GM12891 (cell line): Measurements from ENCODE around the gene RHOBTB3.

Experiments used
- PAX5 ChIP-seq: IDR thresholded peaks from 2 replicates; pipeline ENCODE4 v1.6.1; 2011; ENCODE audit warnings: low read length, moderate library complexity, mild to moderate bottlenecking; ENCODE audit not compliant: insufficient read depth, severe bottlenecking
- POLR2A ChIP-seq: IDR thresholded peaks from 2 replicates; pipeline ENCODE4 v1.6.1; 2011; ENCODE audit warnings: low read depth, low read length, control low read depth
- POLR2AphosphoS5 ChIP-seq: IDR thresholded peaks from 2 replicates; pipeline ENCODE4 v1.6.1; 2011; ENCODE audit warnings: low read depth, low read length, control low read depth
- SPI1 ChIP-seq: IDR thresholded peaks from 2 replicates; pipeline ENCODE4 v1.6.1; 2011; ENCODE audit warnings: low read depth, low read length, control low read depth
- TAF1 ChIP-seq: IDR thresholded peaks from 2 replicates; pipeline ENCODE4 v1.6.1; 2011; ENCODE audit warnings: low read depth, low read length, control low read depth

DNA sequence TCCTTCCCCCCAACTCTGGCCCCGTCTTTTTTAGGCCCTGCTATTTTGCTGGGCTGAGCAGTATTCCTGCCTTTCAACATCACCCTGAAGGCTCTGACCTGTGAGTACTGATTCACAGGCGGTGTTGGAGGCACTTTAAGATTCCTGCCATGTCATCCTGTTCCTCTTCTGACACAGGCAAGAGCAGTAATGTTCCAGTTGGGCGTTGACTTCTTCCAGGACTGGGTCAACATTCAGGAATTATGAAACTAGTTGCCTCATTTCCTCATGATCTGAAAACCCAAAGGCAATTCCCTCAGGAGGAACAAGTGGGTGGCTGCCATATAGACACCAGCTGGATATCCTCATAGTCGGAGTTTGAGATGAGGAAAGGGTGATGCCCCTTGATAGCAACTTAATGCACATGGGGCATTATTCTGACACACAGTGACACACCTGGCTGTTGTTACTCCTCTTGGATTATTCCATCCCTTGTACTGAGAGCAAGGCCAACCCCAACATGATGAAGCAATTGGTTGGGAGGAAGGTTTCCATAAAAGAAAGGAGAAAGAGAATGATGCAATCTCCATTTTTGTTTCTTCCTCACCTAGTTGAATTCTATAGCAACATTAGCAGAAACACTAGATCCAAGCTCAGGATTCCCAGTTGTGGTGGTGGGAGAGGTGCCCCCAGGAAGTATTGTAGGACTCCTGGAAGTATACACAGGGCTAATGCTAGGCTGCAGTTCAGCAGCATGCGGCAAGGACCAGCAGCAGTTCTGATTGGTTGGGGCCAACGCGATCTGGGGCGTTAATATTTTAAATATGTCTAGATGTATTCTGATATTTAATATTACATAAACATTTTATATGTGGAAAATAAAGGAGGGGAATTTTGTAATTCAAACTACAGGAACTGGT, 111.0 kb downstream of the RHOBTB3 start:
- TF ChIP-seq POLR2A = no peak
- TF ChIP-seq POLR2AphosphoS5 = no peak
- TF ChIP-seq TAF1 = no peak
- no peak for TF ChIP-seq PAX5
- no peak for TF ChIP-seq SPI1
